A673 (cell line): ENCODE data around the gene TTC7B. TPM values are rescaled to one million over a fixed set of nuclear protein-coding genes. Genes with fewer than 3 reads are reported as not detected.

Source experiments
- BruUV-seq: library from RNA; stranded (reverse); fragments of 400-500 nt; replicated peaks from 2 replicates; lab custom pipeline; 2021; lab: Mats Ljungman, UMichigan
- CTCF ChIA-PET: fragments of 300-600 bp; sonication (Branson Sonifier 250); formaldehyde crosslinking; loops from one replicate; lab custom pipeline; 2022; ENCODE audit warnings: antibody characterized with exemption; lab: Charles Lee
- POLR2A ChIA-PET: fragments of 300-600 bp; sonication (Branson Sonifier 250); formaldehyde crosslinking; loops from one replicate; lab custom pipeline; 2022; ENCODE audit warnings: antibody characterized with exemption; ENCODE audit not compliant: low non-redundant PET; lab: Charles Lee
- DNase-seq: peaks from one replicate; pipeline ENCODE4 v3.0.0-alpha.2; 2015; ENCODE audit warnings: low spot score
- H3K27ac ChIP-seq: fragments of 200-600 bp; sonication (generic); 2 replicates; pipeline ENCODE4 v1.5.1; 2016; ENCODE audit warnings: mixed run types, low read depth, mild to moderate bottlenecking, mixed read lengths, antibody characterized with exemption, low read length; ENCODE audit not compliant: poor library complexity, severe bottlenecking
- H3K27me3 ChIP-seq: fragments of 200-600 bp; sonication (generic); replicated peaks from 2 replicates; pipeline ENCODE4 v1.6.1; 2017; ENCODE audit warnings: mixed run types, low read depth, mild to moderate bottlenecking, mixed read lengths, antibody characterized with exemption, low read length; ENCODE audit not compliant: insufficient read depth, poor library complexity
- H3K36me3 ChIP-seq: fragments of 200-600 bp; sonication (generic); 2 replicates; pipeline ENCODE4 v1.6.1; 2016; ENCODE audit warnings: mixed run types, mild to moderate bottlenecking, mixed read lengths, antibody characterized with exemption, low read length; ENCODE audit not compliant: insufficient read depth, poor library complexity, severe bottlenecking
- H3K4me1 ChIP-seq: fragments of 200-600 bp; sonication (generic); 2 replicates; pipeline ENCODE4 v1.6.1; 2017; ENCODE audit warnings: mixed run types, mild to moderate bottlenecking, mixed read lengths, antibody characterized with exemption, low read length; ENCODE audit not compliant: insufficient read depth, poor library complexity, severe bottlenecking
- H3K4me3 ChIP-seq: fragments of 200-600 bp; sonication (generic); 2 replicates; pipeline ENCODE4 v1.5.1; 2016; ENCODE audit warnings: low read depth, mixed run types, mild to moderate bottlenecking, mixed read lengths, low read length; ENCODE audit not compliant: poor library complexity, severe bottlenecking
- H3K9me3 ChIP-seq: fragments of 200-600 bp; sonication (generic); 2 replicates; pipeline ENCODE4 v1.6.1; 2016; ENCODE audit warnings: mixed run types, low read depth, mild to moderate bottlenecking, mixed read lengths, antibody characterized with exemption, low read length; ENCODE audit not compliant: poor library complexity, severe bottlenecking
- EZH2 ChIP-seq: fragments of 200-600 bp; sonication (generic); IDR thresholded peaks from 2 replicates; pipeline ENCODE4 v1.6.1; 2017; ENCODE audit warnings: borderline replicate concordance, low read depth, mild to moderate bottlenecking, mixed read lengths, antibody characterized with exemption, low read length; ENCODE audit not compliant: poor library complexity, severe bottlenecking
- intact Hi-C: fragments of 100-400 bp; cut with micrococcal nuclease; formaldehyde crosslinking; loops from one replicate; pipeline ENCODE4 v1.10.0; 2022; ENCODE audit not compliant: unreplicated experiment
- total RNA-seq: library from RNA; stranded (reverse); gene quantifications from 2 replicates; pipeline ENCODE4 v1.2.3, GENCODE V29; 2021
- TF ChIP-seq, protein P1 (sequence below): fragments of 300-800, 200-600 bp; sonication (generic); conservative IDR thresholded peaks from 2 replicates; pipeline ENCODE4 v1.5.1; 2017; ENCODE audit warnings: low read depth, mild to moderate bottlenecking, antibody characterized with exemption, low read length, moderate library complexity, mixed read lengths

Gene TTC7B
- total RNA-seq, 1 experiment from 2014 or later, result 39.2 TPM

DNA sequence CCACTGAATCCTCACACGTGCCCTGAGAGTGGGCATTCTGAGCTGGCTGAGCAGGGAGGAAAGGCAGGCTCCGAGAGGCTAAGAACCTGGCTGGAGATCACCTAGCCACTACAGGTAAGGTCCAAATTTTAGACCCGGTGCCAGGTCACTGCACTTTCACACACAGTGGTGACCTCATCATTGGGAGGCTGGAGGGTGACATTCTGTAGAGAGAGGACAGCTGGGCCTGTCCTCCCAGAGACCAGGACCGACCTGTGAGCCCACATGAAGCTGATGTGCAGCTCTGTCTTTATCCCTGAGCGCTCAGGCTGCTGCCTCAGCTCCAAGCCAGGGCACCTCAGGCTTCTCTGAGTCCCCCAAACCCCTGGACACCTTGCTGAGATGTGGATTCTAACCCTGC is 4.1 kb downstream of the TTC7B start:
- Histone ChIP-seq H3K4me1 (peaks cover 4% of the 10 kb centered on the region), H3K27ac (no peak overlapping the region), H3K4me3 (no peak overlapping the region), H3K36me3 (no peaks in the 10 kb centered on the region), H3K9me3 (no peaks in the 10 kb centered on the region), H3K27me3 (no peaks in the 10 kb centered on the region)
- no peak for DNase-seq
- BruUV-seq, result no TSS peak
- CTCF ChIA-PET, result no interaction called here
- no peak for TF ChIP-seq EZH2
- TF ChIP-seq, protein P1, sequence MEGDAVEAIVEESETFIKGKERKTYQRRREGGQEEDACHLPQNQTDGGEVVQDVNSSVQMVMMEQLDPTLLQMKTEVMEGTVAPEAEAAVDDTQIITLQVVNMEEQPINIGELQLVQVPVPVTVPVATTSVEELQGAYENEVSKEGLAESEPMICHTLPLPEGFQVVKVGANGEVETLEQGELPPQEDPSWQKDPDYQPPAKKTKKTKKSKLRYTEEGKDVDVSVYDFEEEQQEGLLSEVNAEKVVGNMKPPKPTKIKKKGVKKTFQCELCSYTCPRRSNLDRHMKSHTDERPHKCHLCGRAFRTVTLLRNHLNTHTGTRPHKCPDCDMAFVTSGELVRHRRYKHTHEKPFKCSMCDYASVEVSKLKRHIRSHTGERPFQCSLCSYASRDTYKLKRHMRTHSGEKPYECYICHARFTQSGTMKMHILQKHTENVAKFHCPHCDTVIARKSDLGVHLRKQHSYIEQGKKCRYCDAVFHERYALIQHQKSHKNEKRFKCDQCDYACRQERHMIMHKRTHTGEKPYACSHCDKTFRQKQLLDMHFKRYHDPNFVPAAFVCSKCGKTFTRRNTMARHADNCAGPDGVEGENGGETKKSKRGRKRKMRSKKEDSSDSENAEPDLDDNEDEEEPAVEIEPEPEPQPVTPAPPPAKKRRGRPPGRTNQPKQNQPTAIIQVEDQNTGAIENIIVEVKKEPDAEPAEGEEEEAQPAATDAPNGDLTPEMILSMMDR, result no peak
- intact Hi-C loops, result no loop called here
- POLR2A ChIA-PET, result no interaction called here

DNA sequence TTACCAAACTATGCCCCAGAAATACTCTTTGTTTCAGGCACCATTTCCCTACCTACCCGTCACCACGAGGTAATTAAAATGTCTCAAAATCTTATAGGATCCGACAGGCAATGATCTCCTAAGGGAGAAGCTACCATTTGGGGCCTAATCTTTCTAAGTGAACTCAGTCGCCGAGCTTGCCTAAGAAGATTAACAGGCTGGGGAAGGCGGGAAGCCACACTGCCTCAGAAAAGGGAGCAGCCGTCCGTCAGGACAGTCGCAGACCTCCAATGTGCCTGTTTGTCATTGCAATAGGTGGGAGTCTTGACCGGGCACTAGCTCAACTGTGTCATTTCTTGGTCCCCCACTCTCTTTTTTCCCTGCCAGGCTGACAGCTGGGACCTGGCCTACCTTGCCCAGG is 4.6 kb downstream of the TTC7B start:
- H3K9me3 ChIP-seq, result no peaks in the 10 kb centered on the region
- TF ChIP-seq EZH2, result no peak
- TF ChIP-seq, protein P1, result no peak
- H3K27me3 ChIP-seq, result no peaks in the 10 kb centered on the region
- no peak overlapping the region for H3K4me3 ChIP-seq
- POLR2A ChIA-PET, result no interaction called here
- no peak overlapping the region for H3K27ac ChIP-seq
- CTCF ChIA-PET, result no interaction called here
- DNase-seq, result no peak
- intact Hi-C loops, result no loop called here
- no TSS peak for BruUV-seq
- peaks cover 4% of the 10 kb centered on the region for H3K4me1 ChIP-seq
- H3K36me3 ChIP-seq, result no peaks in the 10 kb centered on the region

DNA sequence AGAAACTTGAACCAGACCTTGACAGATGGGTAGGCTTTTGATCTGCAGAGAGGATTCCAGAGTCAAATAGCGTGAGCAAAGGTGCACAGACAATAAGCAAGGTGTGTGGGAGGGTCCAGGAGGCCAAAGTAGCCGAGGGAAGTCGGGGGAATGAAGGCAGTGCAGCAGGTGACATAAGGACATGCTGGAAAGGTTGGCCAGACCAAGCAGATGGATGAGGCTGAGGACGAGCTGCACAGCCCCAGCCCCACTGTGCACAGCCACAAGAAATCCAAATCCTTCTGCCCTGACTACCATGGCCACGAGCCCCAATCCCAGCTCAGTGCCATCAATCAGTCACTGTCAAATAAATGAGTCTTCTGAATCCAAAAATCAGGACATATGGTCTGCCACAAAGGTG is 5.4 kb downstream of the TTC7B start:
- TF ChIP-seq EZH2, result no peak
- TF ChIP-seq, protein P1, result no peak
- CTCF ChIA-PET, result no interaction called here
- BruUV-seq, result no TSS peak
- intact Hi-C loops, result no loop called here
- POLR2A ChIA-PET, result no interaction called here
- Histone ChIP-seq H3K4me3 (no peak overlapping the region), H3K27me3 (no peaks in the 10 kb centered on the region), H3K9me3 (no peaks in the 10 kb centered on the region), H3K36me3 (no peaks in the 10 kb centered on the region), H3K27ac (no peak overlapping the region), H3K4me1 (peaks cover 4% of the 10 kb centered on the region)
- no peak for DNase-seq
